GM06990 (cell line): ENCODE results near the gene ABCB11.

Experiments used
- DNase-seq: peaks from one replicate; pipeline ENCODE4 v3.0.0-alpha.2; 2011; ENCODE audit not compliant: insufficient read length; ENCODE audit errors: extremely low read depth
- H3K27me3 ChIP-seq: replicated peaks from 2 replicates; pipeline ENCODE4 v1.6.0; 2011; ENCODE audit warnings: low read length; ENCODE audit not compliant: control insufficient read depth, insufficient read depth
- H3K36me3 ChIP-seq: 2 replicates; pipeline ENCODE4 v1.5.1; 2011; ENCODE audit warnings: low read length; ENCODE audit not compliant: control insufficient read depth, insufficient read depth
- H3K4me3 ChIP-seq: replicated peaks from 2 replicates; pipeline ENCODE4 v1.5.1; 2011; ENCODE audit warnings: low read depth, mild to moderate bottlenecking, control low read depth, low read length
- TF ChIP-seq, protein P1 (sequence below): IDR thresholded peaks from 2 replicates; pipeline ENCODE4 v1.5.1; 2011; ENCODE audit warnings: low read length, control low read depth, mild to moderate bottlenecking, inconsistent platforms; ENCODE audit not compliant: insufficient read depth, poor library complexity, severe bottlenecking

The ABCB11 gene

DNA sequence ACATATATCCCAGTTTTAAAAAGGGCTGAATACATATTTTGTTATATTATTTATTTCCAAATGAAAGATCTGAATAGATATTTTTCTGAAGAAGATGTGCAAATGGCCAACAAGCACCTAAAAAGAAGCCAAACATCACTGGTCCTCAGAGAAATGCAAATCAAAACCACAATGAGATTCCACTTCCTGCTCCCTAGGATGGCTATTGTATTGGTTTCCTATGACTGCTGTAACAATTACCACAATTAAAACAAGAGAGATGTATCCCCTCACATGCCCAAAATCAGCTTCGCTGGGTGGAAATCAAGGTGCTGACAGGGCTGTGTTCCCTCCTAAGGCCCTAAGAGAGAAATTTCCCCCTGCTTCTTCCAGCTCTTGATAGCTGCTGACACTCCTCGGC lies 23.2 kb downstream of the ABCB11 start:
- no peaks in the 10 kb centered on the region for H3K27me3 ChIP-seq
- no peaks in the 10 kb centered on the region for H3K36me3 ChIP-seq
- H3K4me3 ChIP-seq: no peak overlapping the region
- TF ChIP-seq, protein P1, sequence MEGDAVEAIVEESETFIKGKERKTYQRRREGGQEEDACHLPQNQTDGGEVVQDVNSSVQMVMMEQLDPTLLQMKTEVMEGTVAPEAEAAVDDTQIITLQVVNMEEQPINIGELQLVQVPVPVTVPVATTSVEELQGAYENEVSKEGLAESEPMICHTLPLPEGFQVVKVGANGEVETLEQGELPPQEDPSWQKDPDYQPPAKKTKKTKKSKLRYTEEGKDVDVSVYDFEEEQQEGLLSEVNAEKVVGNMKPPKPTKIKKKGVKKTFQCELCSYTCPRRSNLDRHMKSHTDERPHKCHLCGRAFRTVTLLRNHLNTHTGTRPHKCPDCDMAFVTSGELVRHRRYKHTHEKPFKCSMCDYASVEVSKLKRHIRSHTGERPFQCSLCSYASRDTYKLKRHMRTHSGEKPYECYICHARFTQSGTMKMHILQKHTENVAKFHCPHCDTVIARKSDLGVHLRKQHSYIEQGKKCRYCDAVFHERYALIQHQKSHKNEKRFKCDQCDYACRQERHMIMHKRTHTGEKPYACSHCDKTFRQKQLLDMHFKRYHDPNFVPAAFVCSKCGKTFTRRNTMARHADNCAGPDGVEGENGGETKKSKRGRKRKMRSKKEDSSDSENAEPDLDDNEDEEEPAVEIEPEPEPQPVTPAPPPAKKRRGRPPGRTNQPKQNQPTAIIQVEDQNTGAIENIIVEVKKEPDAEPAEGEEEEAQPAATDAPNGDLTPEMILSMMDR: no peak
- no peak for DNase-seq

DNA sequence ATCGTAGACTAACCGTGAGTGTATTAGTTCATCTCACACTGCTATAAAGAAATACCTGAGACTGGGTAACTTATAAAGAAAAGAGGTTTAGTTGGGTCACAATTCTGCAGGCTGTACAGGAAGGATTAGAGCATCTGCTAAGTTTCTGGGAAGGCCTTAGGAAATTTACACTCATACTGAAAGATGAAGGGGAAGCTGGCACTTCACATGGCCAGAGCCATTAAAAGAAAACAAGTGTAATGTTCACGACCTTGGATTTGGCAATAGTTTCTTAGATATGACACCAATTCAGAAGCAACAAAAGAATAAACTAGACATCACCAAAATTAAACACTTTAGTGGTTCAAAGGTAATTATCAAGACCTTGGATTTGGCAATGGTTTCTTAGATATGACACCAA lies 23.8 kb downstream of the ABCB11 start:
- H3K36me3 ChIP-seq: no peaks in the 10 kb centered on the region
- DNase-seq: no peak
- H3K27me3 ChIP-seq: no peaks in the 10 kb centered on the region
- no peak overlapping the region for H3K4me3 ChIP-seq
- TF ChIP-seq, protein P1: no peak

DNA sequence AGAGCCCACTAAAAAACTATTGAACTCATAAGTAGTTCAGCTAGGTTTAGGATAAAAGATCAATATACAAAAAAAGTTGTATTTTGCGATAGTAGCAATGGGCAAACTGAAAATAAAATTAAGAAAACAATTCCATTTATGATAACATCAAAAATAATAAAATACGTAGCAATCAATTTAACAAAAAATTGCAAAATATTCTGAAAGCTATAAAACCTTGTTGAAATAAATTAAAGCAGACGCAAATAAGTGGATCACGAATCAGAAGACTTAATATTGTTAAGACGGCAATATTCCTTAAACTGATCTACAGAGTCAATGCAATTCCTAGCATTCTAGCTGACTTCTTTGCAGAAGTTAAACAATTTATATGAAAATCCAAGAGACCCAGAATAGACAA lies 24.5 kb downstream of the ABCB11 start:
- no peaks in the 10 kb centered on the region for H3K27me3 ChIP-seq
- H3K4me3 ChIP-seq: no peak overlapping the region
- no peaks in the 10 kb centered on the region for H3K36me3 ChIP-seq
- TF ChIP-seq, protein P1: no peak
- DNase-seq: no peak

DNA sequence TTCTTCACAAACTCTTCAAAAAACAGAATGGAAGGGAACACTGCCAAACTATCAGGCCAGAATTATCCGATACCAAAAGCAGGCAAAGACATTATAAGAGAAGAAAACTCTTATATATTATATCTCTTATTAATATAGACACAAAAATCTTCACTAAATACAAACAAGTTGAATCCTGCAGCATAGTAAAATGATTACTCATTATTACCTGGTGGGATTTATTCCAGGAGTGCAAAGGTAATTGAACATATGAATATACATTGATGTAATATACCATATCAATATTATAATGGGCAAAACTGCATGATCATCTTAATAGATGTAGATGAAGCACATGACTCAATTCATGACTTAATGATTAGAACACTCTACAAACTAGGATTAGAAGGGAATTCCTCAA lies 25.1 kb downstream of the ABCB11 start:
- TF ChIP-seq, protein P1: no peak
- Histone ChIP-seq H3K27me3 (no peaks in the 10 kb centered on the region), H3K4me3 (no peak overlapping the region), H3K36me3 (no peaks in the 10 kb centered on the region)
- no peak for DNase-seq

DNA sequence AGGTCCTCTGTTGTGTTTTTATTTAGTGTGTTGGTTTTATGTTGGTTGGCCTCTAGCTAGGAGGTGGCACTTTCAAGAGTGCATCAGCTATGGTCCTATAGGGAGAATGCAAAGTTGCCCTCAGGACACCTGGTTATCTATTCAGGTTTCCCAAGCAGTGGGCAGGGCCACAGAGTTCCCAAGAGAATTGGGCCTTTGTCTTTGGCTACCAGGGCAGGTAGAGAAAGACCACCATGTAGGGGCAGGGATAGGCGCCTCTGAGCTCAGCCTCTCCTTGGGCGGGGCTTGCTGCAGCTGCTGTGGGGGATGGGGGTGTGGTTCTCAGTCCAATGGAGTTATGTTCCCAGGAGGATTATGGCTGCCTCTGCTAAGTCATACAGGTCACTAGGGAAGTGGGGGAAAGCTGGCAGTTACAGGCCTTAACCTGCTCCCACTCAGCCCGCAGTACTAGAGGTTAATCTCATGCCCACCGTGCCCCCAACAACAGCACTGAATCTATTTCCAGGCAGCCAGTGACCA lies 26.0 kb downstream of the ABCB11 start:
- no peaks in the 10 kb centered on the region for H3K27me3 ChIP-seq
- no peak for DNase-seq
- H3K36me3 ChIP-seq: no peaks in the 10 kb centered on the region
- no peak overlapping the region for H3K4me3 ChIP-seq
- TF ChIP-seq, protein P1: no peak

DNA sequence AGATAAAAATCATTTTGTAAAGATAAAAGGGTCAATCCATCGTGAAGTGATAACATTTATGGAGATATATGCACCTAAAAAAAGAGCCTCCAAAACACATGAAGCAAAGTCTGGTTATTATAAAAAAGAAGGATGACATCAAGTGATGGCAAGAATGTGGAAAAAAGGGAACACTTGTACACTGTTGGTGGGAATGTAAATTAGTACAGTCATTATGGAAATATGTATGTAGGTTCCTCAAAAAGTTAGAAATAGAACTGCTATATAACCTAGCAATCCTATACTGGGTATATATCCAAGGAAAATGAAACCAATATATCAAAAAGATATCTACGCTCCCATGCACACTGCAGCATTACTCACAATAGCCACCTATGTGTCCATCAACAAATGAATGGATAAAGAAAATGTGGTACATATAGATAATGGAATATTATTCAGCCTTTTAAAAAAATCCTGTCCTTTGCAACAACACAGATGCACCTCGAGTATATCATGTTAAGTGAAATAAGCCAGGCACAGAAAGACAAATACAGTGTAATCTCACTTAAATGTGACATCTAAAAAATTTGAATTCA lies 28.9 kb downstream of the ABCB11 start:
- TF ChIP-seq, protein P1: no peak
- Histone ChIP-seq H3K36me3 (no peaks in the 10 kb centered on the region), H3K4me3 (no peak overlapping the region), H3K27me3 (no peaks in the 10 kb centered on the region)
- no peak for DNase-seq
